Panc1 (cell line): ENCODE data around the gene CETP. TPM values are rescaled to one million over a fixed set of nuclear protein-coding genes. Genes with fewer than 3 reads are reported as not detected.

Experiments used
- ATAC-seq: fragments of 200-7000 bp; cut with Tn5 transposase; 2 replicates; pipeline ENCODE4 v1.9.1; 2020; ENCODE audit warnings: mild to moderate bottlenecking, moderate library complexity
- Bru-seq: library from RNA; stranded (reverse); fragments of 400-500 nt; gene quantifications from one replicate; lab custom pipeline; 2021; lab: Mats Ljungman, UMichigan
- BruChase-seq, 2 experiments: library from RNA; stranded (reverse); fragments of 400-500 nt; gene quantifications; one replicate each; lab custom pipeline; 2021; lab: Mats Ljungman, UMichigan
- BruUV-seq: library from RNA; stranded (reverse); fragments of 400-500 nt; replicated peaks from 2 replicates; lab custom pipeline; 2021; lab: Mats Ljungman, UMichigan
- CTCF ChIA-PET: fragments of 300-600 bp; sonication (Branson Sonifier 250); formaldehyde crosslinking; loops from one replicate; lab custom pipeline; 2022; ENCODE audit warnings: antibody characterized with exemption; lab: Charles Lee
- POLR2A ChIA-PET: fragments of 300-600 bp; sonication (Branson Sonifier 250); formaldehyde crosslinking; loops from one replicate; lab custom pipeline; 2022; ENCODE audit warnings: antibody characterized with exemption; lab: Charles Lee
- DNase-seq: peaks from one replicate; pipeline ENCODE4 v3.0.0-alpha.2; 2010; ENCODE audit warnings: low read depth, low spot score
- H3K27ac ChIP-seq: 2 replicates; pipeline ENCODE4 v1.5.1; 2011; ENCODE audit warnings: mild to moderate bottlenecking, low read length, inconsistent platforms
- H3K27me3 ChIP-seq: fragments of 200-500 bp; sonication (Bioruptor generic); 2 replicates; pipeline ENCODE4 v1.6.0; 2014; ENCODE audit warnings: low read length, inconsistent platforms; ENCODE audit not compliant: control insufficient read depth, insufficient read depth
- H3K36me3 ChIP-seq: fragments of 200-500 bp; sonication (Bioruptor generic); 2 replicates; pipeline ENCODE4 v1.5.1; 2014; ENCODE audit warnings: inconsistent platforms, mild to moderate bottlenecking, low read length, moderate library complexity; ENCODE audit not compliant: control insufficient read depth, insufficient read depth
- H3K4me1 ChIP-seq: 2 replicates; pipeline ENCODE4 v1.5.1; 2011; ENCODE audit warnings: inconsistent platforms, mild to moderate bottlenecking, low read length, moderate library complexity; ENCODE audit not compliant: control insufficient read depth, insufficient read depth
- H3K4me3 ChIP-seq, 2 experiments: 2 replicates each; pipeline ENCODE4 v1.5.1; 2011 to 2012; ENCODE audit warnings: low read depth in 2 of 2, low read length in 2 of 2, mild to moderate bottlenecking in 2 of 2, inconsistent platforms in 1 of 2, moderate library complexity in 1 of 2
- H3K9me3 ChIP-seq: fragments of 200-500 bp; sonication (Bioruptor generic); 2 replicates; pipeline ENCODE4 v1.5.1; 2014; ENCODE audit warnings: low read depth, mild to moderate bottlenecking, inconsistent platforms, low read length, moderate library complexity; ENCODE audit not compliant: control insufficient read depth, insufficient read depth
- POLR2AphosphoS5 ChIP-seq: IDR thresholded peaks from 2 replicates; pipeline ENCODE4 v1.6.1; 2012; ENCODE audit warnings: mild to moderate bottlenecking, low read depth, low read length, moderate library complexity
- SIN3A ChIP-seq: IDR thresholded peaks from 2 replicates; pipeline ENCODE4 v1.6.1; 2012; ENCODE audit warnings: low read depth, mild to moderate bottlenecking, low read length, moderate library complexity, borderline replicate concordance; ENCODE audit not compliant: insufficient read depth
- TCF7L2 ChIP-seq: IDR thresholded peaks from 2 replicates; pipeline ENCODE4 v1.6.1; 2011; ENCODE audit warnings: mild to moderate bottlenecking, low read depth, low read length, inconsistent platforms
- in situ Hi-C: cut with HindIII; loops from 2 replicates; pipeline ENCODE4 v1.10.0; 2016; ENCODE audit warnings: low sequenced_read_pairs, low pct_unique_long_range_greater_than_20kb
- intact Hi-C: fragments of 100-400 bp; cut with micrococcal nuclease; formaldehyde crosslinking; loops from one replicate; pipeline ENCODE4 v1.10.0; 2022; ENCODE audit not compliant: unreplicated experiment
- long read RNA-seq: library from polyadenylated mRNA; unstranded; transcript quantifications from one replicate; pipeline ENCODE4 v2.0.0, GENCODE V29; 2021; ENCODE audit not compliant: unreplicated experiment
- polyA plus RNA-seq: library from polyadenylated mRNA; unstranded; fragments of >200 nt; gene quantifications from one replicate; pipeline ENCODE4 v1.2.1, GENCODE V29; 2012; ENCODE audit warnings: missing spikeins; ENCODE audit not compliant: insufficient read length
- total RNA-seq: library from RNA; stranded (reverse); gene quantifications from one replicate; pipeline ENCODE4 v1.2.1, GENCODE V29; 2021; ENCODE audit not compliant: unreplicated experiment
- TF ChIP-seq, protein P1 (sequence below), 2 experiments: IDR thresholded peaks; 2 replicates each; pipeline ENCODE4 v1.6.1; 2011 to 2012; ENCODE audit warnings: low read depth in 2 of 2, control low read depth in 1 of 2, low read length in 1 of 2, mild to moderate bottlenecking in 1 of 2, moderate library complexity in 1 of 2; ENCODE audit not compliant: insufficient read depth in 1 of 2
- TF ChIP-seq, protein P2 (sequence below): fragments of 450-650 bp; IDR thresholded peaks from 2 replicates; pipeline ENCODE4 v1.5.1; 2017; ENCODE audit warnings: mild to moderate bottlenecking

CETP gene
- total RNA-seq (not detected), Bru-seq, nascent RNA (percentile 9 among the genes with signal in this experiment), BruChase-seq, experiment 1, labeled RNA remaining after a 2-hour chase (percentile 11 among the genes with signal in this experiment), BruChase-seq, experiment 2, labeled RNA remaining after a 6-hour chase (percentile 14 among the genes with signal in this experiment)
- polyA plus RNA-seq, result not detected
- long read RNA-seq, result 0 reads

DNA sequence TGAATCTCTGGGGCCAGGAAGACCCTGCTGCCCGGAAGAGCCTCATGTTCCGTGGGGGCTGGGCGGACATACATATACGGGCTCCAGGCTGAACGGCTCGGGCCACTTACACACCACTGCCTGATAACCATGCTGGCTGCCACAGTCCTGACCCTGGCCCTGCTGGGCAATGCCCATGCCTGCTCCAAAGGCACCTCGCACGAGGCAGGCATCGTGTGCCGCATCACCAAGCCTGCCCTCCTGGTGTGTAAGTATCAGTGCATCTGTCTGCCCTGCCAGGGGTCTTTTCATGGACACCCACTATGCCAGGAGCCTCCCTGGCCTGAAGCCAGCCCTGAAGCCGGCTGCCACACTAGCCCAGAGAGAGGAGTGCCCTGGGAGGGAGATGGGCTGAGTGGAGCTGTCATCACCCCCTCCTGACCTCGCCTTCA lies at the start of gene CETP:
Gene CETP (plus strand): TSS at position 100 of the 431 bp plus-strand sequence. CDS start 30 bp downstream, at position 130.
- Histone ChIP-seq H3K9me3 (no peaks in the 10 kb centered on the region), H3K36me3 (no peaks in the 10 kb centered on the region), H3K27ac (no peak within 1 kb of the TSS), H3K4me1 (no peaks in the 10 kb centered on the region), H3K27me3 (no peaks in the 10 kb centered on the region), H3K4me3 (no peak within 1 kb of the TSS)
- in situ Hi-C loops, result no loop called here
- CTCF ChIA-PET, result interaction anchor here (0.5 kb wide), 1 partner anchor 109 kb away, joined by 8 read pairs; no protein-coding TSS in a partner anchor
- no peak for ATAC-seq
- no TSS peak for BruUV-seq
- no peak for DNase-seq
- POLR2A ChIA-PET, result no interaction called here
- intact Hi-C loops, result loop anchor here (10.0 kb wide), 1 partner anchor 83 kb away; no protein-coding TSS in a partner anchor
- TF ChIP-seq, protein P1, sequence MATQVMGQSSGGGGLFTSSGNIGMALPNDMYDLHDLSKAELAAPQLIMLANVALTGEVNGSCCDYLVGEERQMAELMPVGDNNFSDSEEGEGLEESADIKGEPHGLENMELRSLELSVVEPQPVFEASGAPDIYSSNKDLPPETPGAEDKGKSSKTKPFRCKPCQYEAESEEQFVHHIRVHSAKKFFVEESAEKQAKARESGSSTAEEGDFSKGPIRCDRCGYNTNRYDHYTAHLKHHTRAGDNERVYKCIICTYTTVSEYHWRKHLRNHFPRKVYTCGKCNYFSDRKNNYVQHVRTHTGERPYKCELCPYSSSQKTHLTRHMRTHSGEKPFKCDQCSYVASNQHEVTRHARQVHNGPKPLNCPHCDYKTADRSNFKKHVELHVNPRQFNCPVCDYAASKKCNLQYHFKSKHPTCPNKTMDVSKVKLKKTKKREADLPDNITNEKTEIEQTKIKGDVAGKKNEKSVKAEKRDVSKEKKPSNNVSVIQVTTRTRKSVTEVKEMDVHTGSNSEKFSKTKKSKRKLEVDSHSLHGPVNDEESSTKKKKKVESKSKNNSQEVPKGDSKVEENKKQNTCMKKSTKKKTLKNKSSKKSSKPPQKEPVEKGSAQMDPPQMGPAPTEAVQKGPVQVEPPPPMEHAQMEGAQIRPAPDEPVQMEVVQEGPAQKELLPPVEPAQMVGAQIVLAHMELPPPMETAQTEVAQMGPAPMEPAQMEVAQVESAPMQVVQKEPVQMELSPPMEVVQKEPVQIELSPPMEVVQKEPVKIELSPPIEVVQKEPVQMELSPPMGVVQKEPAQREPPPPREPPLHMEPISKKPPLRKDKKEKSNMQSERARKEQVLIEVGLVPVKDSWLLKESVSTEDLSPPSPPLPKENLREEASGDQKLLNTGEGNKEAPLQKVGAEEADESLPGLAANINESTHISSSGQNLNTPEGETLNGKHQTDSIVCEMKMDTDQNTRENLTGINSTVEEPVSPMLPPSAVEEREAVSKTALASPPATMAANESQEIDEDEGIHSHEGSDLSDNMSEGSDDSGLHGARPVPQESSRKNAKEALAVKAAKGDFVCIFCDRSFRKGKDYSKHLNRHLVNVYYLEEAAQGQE (IDR thresholded peaks at IDR 0.05; ENCODE audit: insufficient read depth in 1 of 2, low read depth in 2 of 2, low read length in 1 of 2), result no peak
- TF ChIP-seq, protein P2, sequence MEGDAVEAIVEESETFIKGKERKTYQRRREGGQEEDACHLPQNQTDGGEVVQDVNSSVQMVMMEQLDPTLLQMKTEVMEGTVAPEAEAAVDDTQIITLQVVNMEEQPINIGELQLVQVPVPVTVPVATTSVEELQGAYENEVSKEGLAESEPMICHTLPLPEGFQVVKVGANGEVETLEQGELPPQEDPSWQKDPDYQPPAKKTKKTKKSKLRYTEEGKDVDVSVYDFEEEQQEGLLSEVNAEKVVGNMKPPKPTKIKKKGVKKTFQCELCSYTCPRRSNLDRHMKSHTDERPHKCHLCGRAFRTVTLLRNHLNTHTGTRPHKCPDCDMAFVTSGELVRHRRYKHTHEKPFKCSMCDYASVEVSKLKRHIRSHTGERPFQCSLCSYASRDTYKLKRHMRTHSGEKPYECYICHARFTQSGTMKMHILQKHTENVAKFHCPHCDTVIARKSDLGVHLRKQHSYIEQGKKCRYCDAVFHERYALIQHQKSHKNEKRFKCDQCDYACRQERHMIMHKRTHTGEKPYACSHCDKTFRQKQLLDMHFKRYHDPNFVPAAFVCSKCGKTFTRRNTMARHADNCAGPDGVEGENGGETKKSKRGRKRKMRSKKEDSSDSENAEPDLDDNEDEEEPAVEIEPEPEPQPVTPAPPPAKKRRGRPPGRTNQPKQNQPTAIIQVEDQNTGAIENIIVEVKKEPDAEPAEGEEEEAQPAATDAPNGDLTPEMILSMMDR, result no peak
- TF ChIP-seq POLR2AphosphoS5 (no peak), SIN3A (no peak), TCF7L2 (no peak)

GRCh38 chr16:56912746-56913708 lies 48.7 kb upstream of the CETP start:
- no peaks in the 10 kb centered on the region for H3K4me1 ChIP-seq

More at GRCh38 chr16:56912746-56913708, 48.7 kb upstream of the CETP start:
- in situ Hi-C loops, result no loop called here
- no peak overlapping the region for H3K27ac ChIP-seq
- intact Hi-C loops, result no loop called here
- no TSS peak for BruUV-seq
- TF ChIP-seq, protein P1 (IDR thresholded peaks at IDR 0.05; ENCODE audit: insufficient read depth in 1 of 2, low read depth in 2 of 2, low read length in 1 of 2), result no peak
- TF ChIP-seq SIN3A, result no peak
- TF ChIP-seq POLR2AphosphoS5, result no peak
- TF ChIP-seq, protein P2, result no peak
- no peak for TF ChIP-seq TCF7L2
- no peak overlapping the region for H3K4me3 ChIP-seq
- POLR2A ChIA-PET, result interaction anchor here (0.6 kb wide), 1 partner anchor 19 kb away, joined by 5 read pairs; the partner anchor contains the start of gene HERPUD1
- ATAC-seq (no peak), DNase-seq (no peak)
- CTCF ChIA-PET, result no interaction called here
- no peaks in the 10 kb centered on the region for H3K27me3 ChIP-seq
- no peaks in the 10 kb centered on the region for H3K36me3 ChIP-seq
- no peaks in the 10 kb centered on the region for H3K9me3 ChIP-seq
